GM06990 (cell line): Measurements from ENCODE around the gene TSGA10IP.
A peak's percentile ranks its signal among the peaks of the same experiment; 100 is the strongest.

ENCODE experiments used
- DNase-seq: peaks from one replicate; pipeline ENCODE4 v3.0.0-alpha.2; 2011; ENCODE audit not compliant: insufficient read length; ENCODE audit errors: extremely low read depth
- H3K27me3 ChIP-seq: replicated peaks from 2 replicates; pipeline ENCODE4 v1.6.0; 2011; ENCODE audit warnings: low read length; ENCODE audit not compliant: control insufficient read depth, insufficient read depth
- H3K36me3 ChIP-seq: 2 replicates; pipeline ENCODE4 v1.5.1; 2011; ENCODE audit warnings: low read length; ENCODE audit not compliant: control insufficient read depth, insufficient read depth
- H3K4me3 ChIP-seq: replicated peaks from 2 replicates; pipeline ENCODE4 v1.5.1; 2011; ENCODE audit warnings: low read depth, mild to moderate bottlenecking, control low read depth, low read length
- TF ChIP-seq, protein P1 (sequence below): IDR thresholded peaks from 2 replicates; pipeline ENCODE4 v1.5.1; 2011; ENCODE audit warnings: low read length, control low read depth, mild to moderate bottlenecking, inconsistent platforms; ENCODE audit not compliant: insufficient read depth, poor library complexity, severe bottlenecking

Gene TSGA10IP

DNA sequence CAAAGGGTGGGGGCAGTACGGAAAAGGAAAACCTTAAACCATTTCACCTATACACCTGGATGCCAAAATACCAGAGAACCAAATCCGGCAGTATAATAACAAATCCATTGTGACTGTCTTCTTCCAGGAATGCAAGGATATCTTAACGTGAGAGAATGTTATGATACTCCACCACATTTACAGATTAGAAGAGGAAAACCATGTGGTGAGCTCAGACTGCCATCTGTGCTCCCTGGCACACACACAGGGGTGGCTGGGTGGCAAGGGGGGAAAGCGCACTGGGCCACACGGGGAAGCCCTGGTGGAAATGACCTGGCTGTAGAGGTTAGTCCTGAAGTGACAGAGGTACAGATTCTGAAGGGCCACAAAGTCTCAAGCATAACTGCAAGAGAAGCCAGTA lies 46.8 kb downstream of the TSGA10IP start:
- H3K36me3 ChIP-seq, result no peaks in the 10 kb centered on the region; the same call in 1 of the 2 replicates

DNA sequence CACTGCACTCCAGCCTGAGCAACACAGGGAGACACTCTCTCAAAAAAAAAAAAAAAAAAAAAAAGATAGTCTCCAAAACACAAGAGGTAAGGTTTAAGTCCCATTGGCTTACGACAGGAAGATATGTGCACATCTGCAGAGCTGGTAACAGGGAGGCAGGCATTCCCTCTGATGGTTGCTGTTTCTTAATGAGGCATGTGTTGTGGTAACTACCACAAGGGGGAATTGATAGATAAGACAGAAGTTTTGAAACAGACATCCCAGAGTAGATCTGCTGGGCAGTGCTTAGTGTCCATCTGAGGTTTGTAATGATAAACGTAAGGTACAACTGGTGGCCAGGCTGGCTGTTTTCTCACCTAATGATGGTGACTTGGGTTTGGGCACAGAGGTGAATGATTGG lies 52.0 kb downstream of the TSGA10IP start:
- DNase-seq, result no peak
- H3K27me3 ChIP-seq, result no peaks in the 10 kb centered on the region
- H3K4me3 ChIP-seq, result no peak overlapping the region
- H3K36me3 ChIP-seq, result peaks cover 25% of the 10 kb centered on the region
- TF ChIP-seq, protein P1, sequence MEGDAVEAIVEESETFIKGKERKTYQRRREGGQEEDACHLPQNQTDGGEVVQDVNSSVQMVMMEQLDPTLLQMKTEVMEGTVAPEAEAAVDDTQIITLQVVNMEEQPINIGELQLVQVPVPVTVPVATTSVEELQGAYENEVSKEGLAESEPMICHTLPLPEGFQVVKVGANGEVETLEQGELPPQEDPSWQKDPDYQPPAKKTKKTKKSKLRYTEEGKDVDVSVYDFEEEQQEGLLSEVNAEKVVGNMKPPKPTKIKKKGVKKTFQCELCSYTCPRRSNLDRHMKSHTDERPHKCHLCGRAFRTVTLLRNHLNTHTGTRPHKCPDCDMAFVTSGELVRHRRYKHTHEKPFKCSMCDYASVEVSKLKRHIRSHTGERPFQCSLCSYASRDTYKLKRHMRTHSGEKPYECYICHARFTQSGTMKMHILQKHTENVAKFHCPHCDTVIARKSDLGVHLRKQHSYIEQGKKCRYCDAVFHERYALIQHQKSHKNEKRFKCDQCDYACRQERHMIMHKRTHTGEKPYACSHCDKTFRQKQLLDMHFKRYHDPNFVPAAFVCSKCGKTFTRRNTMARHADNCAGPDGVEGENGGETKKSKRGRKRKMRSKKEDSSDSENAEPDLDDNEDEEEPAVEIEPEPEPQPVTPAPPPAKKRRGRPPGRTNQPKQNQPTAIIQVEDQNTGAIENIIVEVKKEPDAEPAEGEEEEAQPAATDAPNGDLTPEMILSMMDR, result no peak

More for the DNA sequence above, 46.8 kb downstream of the TSGA10IP start:
- Histone ChIP-seq H3K4me3 (no peak overlapping the region), H3K27me3 (no peaks in the 10 kb centered on the region)
- DNase-seq, result no peak
- TF ChIP-seq, protein P1, result no peak

DNA sequence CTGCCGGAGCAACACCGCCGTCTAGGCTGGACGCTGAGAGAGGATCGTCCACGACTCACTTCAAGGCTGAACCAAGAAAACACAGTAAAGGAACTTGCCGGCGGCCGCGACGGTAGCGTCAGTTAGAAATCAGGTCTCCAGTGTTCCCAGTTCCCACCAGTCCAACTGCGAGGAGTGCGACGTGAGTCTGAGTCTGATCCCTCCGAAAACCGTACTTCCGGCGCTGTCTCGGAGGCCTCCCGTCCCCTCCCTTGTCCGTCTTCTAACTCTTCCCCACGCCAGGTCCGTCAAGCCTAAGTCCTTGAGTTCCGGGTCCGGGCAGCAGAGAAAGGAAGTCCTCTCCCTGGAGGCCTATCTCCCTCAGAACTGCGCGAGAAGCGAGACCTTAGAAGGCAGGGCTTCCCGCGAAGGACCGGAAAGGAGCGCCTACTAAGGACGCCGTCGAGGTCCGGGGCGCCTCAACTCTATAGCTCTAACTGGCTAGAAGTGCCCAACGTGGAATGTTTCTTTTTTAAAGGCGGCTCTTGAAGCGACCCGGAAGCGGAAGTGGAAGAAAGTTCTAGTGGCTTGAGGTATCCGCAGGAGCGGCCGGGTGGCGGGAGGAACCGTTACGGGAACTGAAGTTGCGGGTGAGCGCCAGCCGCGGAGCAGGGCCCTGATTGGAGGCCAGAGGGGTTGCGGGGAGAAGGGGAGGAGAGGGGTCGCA lies 56.8 kb downstream of the TSGA10IP start, which contains the start of the genes BANF1 and EIF1AD:
Gene BANF1, plus strand, starts transcription at position 562 of the 706 bp plus-strand sequence. CDS start 748 bp downstream, outside the sequence.
Gene EIF1AD, minus strand, starts transcription at position 216 of the 706 bp plus-strand sequence. CDS start 1,768 bp downstream, outside the sequence.
- Histone ChIP-seq H3K4me3 (peak within 1 kb of the TSS; percentile 96), H3K27me3 (no peaks in the 10 kb centered on the region), H3K36me3 (peaks cover 31% of the 10 kb centered on the region)
- TF ChIP-seq, protein P1, result no peak
- DNase-seq, result peak; percentile 94

DNA sequence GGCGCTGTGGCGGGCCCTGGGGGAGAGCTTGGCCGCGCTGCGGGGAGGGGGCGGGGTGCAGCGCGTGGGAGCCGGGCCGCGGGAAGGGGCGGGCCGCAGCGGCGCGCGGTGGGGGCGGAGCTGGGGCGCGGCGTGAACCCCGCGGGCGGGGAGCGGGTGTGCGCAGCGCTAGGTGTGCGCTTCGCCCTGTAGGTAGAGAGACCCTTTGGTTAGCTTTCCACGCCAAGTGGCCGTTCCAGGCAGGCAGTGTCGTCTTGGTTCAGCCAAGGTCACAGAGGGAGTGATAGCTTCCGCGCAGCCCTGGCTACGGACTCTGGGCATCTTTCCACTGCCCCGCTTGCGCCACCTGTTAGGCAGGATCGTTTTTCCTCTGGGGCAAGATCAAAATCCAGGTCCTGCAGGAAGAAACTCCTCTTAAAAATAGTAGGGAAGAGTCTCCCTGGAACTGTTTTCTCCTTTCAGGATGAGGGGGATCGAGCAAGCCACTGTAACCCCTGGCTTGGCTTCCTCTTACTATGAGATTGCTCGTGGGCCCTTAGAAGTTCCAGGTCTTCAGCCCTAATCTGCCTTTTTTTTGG lies 57.5 kb downstream of the TSGA10IP start:
- Histone ChIP-seq H3K4me3 (peak overlapping the region; percentile 96), H3K36me3 (peaks cover 28% of the 10 kb centered on the region)

DNA sequence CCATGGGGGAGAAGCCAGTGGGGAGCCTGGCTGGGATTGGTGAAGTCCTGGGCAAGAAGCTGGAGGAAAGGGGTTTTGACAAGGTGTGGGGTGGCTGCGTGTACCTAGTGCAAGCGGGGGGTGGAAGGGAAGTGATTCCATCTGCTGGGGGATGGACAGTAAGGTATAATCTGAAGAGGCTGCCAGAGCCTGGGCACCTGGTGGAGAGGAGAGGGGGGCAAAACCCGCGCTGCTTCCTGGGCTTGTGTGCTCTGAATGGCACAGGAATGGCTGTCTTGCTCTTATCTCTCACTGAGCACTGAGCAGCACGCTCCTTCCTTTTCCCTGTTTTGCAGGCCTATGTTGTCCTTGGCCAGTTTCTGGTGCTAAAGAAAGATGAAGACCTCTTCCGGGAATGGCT lies 58.0 kb downstream of the TSGA10IP start:
- no peak for DNase-seq
- Histone ChIP-seq H3K4me3 (peak overlapping the region; percentile 96), H3K36me3 (peaks cover 24% of the 10 kb centered on the region), H3K27me3 (no peaks in the 10 kb centered on the region)
- TF ChIP-seq, protein P1, result no peak

More for the DNA sequence above, 57.5 kb downstream of the TSGA10IP start:
- no peaks in the 10 kb centered on the region for H3K27me3 ChIP-seq
- TF ChIP-seq, protein P1, result peak; percentile 19
- no peak for DNase-seq
